H1 (cell line): ENCODE data around the gene DIP2C. TPM values are rescaled to one million over a fixed set of nuclear protein-coding genes. Genes with fewer than 3 reads are reported as not detected.

Experiments
- CTCF ChIA-PET: fragments of 300-600 bp; sonication (Branson Sonifier 250); formaldehyde crosslinking; loops from one replicate; lab custom pipeline; 2021; ENCODE audit not compliant: partially characterized antibody; lab: Charles Lee
- POLR2A ChIA-PET: fragments of 300-600 bp; sonication (Branson Sonifier 250); formaldehyde crosslinking; loops from one replicate; lab custom pipeline; 2021; ENCODE audit warnings: inconsistent platforms; ENCODE audit not compliant: partially characterized antibody; lab: Charles Lee
- DNase-seq, 2 experiments: peaks; one replicate each; pipeline versions ENCODE4 v3.0.0 to v3.0.0-alpha.2; 2010 to 2022; ENCODE audit warnings: low spot score in 2 of 2, low read depth in 1 of 2, mixed read lengths in 1 of 2
- FAIRE-seq: peaks from 2 replicates; lab custom pipeline; 2011; peaks lifted over from hg19 to GRCh38; lab: Jason Lieb, UNC
- H2AFZ ChIP-seq: 2 replicates; pipeline ENCODE4 v1.8.1; 2012; ENCODE audit warnings: low read length, inconsistent platforms
- H2AK5ac ChIP-seq: 2 replicates; pipeline ENCODE4 v1.6.1; 2013; ENCODE audit warnings: low read depth, low read length
- H2BK120ac ChIP-seq: replicated peaks from 2 replicates; pipeline ENCODE3; 2013; ENCODE audit warnings: low read depth, low read length, inconsistent platforms
- H2BK12ac ChIP-seq: 2 replicates; pipeline ENCODE4 v1.6.1; 2013; ENCODE audit warnings: low read depth, low read length
- H2BK15ac ChIP-seq: 2 replicates; pipeline ENCODE4 v1.6.1; 2013; ENCODE audit warnings: low read length
- H2BK20ac ChIP-seq: 2 replicates; pipeline ENCODE4 v1.6.1; 2013; ENCODE audit warnings: low read length
- H2BK5ac ChIP-seq: 2 replicates; pipeline ENCODE4 v1.6.1; 2013; ENCODE audit warnings: low read depth, low read length
- H3K14ac ChIP-seq: 2 replicates; pipeline ENCODE4 v1.6.1; 2013; ENCODE audit warnings: inconsistent platforms; ENCODE audit not compliant: insufficient read length
- H3K18ac ChIP-seq: 2 replicates; pipeline ENCODE4 v1.6.1; 2013; ENCODE audit warnings: low read length; ENCODE audit errors: extremely low read depth
- H3K23ac ChIP-seq: 2 replicates; pipeline ENCODE4 v1.6.1; 2013; ENCODE audit warnings: inconsistent platforms; ENCODE audit not compliant: insufficient read length
- H3K23me2 ChIP-seq: 2 replicates; pipeline ENCODE4 v1.6.1; 2013; ENCODE audit warnings: low read depth, low read length
- H3K27ac ChIP-seq: 2 replicates; pipeline ENCODE4 v1.6.1; 2011; ENCODE audit warnings: low read depth, low read length, inconsistent platforms
- H3K27me3 ChIP-seq, 4 experiments: replicated peaks in 1 of 4; 1 replicate in 1 of 4; 2 replicates in 3 of 4; pipeline versions ENCODE4 v1.6.1 to v1.8.1; 2011 to 2013; ENCODE audit warnings: low read length in 3 of 4, mild to moderate bottlenecking in 3 of 4, inconsistent platforms in 2 of 4, mixed read lengths in 2 of 4, moderate library complexity in 1 of 4; ENCODE audit not compliant: control insufficient read depth in 3 of 4, insufficient read depth in 3 of 4; ENCODE audit errors: extremely low read depth in 1 of 4
- H3K36me3 ChIP-seq, 4 experiments: 2 replicates each; pipeline versions ENCODE4 v1.6.1 to v1.8.1; 2011 to 2013; ENCODE audit warnings: mild to moderate bottlenecking in 4 of 4, low read length in 3 of 4, moderate library complexity in 2 of 4, control low read depth in 1 of 4, inconsistent platforms in 1 of 4; ENCODE audit not compliant: insufficient read depth in 4 of 4, control insufficient read depth in 2 of 4
- H3K4ac ChIP-seq: replicated peaks from 2 replicates; pipeline ENCODE3; 2013; ENCODE audit warnings: low read length, low read depth, mixed read lengths, inconsistent platforms; ENCODE audit not compliant: insufficient read length
- H3K4me1 ChIP-seq, 4 experiments: replicated peaks in 1 of 4; 1 replicate in 1 of 4; 2 replicates in 3 of 4; pipeline versions ENCODE4 v1.6.1 to v1.8.1; 2011 to 2013; ENCODE audit warnings: low read length in 3 of 4, inconsistent platforms in 2 of 4, mixed read lengths in 1 of 4; ENCODE audit not compliant: insufficient read depth in 4 of 4, control insufficient read depth in 3 of 4
- H3K4me2 ChIP-seq, 2 experiments: 2 replicates each; pipeline versions ENCODE4 v1.6.1 to v1.8.1; 2011 to 2013; ENCODE audit warnings: low read depth in 2 of 2, low read length in 2 of 2, control low read depth in 1 of 2, inconsistent platforms in 1 of 2, mild to moderate bottlenecking in 1 of 2; ENCODE audit not compliant: insufficient read depth in 1 of 2
- H3K4me3 ChIP-seq, 4 experiments: fragments of 200-600, 300-600 bp in 1 of 4; sonication (generic), shearing (Covaris generic), sonication (Bioruptor Twin) in 1 of 4; 2 replicates each; pipeline versions ENCODE4 v1.5.1 to v1.8.1; 2011 to 2016; ENCODE audit warnings: low read length in 4 of 4, low read depth in 3 of 4, control low read depth in 2 of 4, inconsistent platforms in 2 of 4, mild to moderate bottlenecking in 2 of 4, mixed read lengths in 1 of 4, moderate library complexity in 1 of 4; ENCODE audit not compliant: insufficient read depth in 2 of 4; ENCODE audit errors: extremely low read depth in 1 of 4
- H3K56ac ChIP-seq: replicated peaks from 2 replicates; pipeline ENCODE3; 2013; ENCODE audit warnings: low read depth, mild to moderate bottlenecking, mixed read lengths, low read length, inconsistent platforms; ENCODE audit not compliant: insufficient read length
- H3K79me1 ChIP-seq: 2 replicates; pipeline ENCODE4 v1.6.1; 2013; ENCODE audit warnings: low read depth, low read length, control low read depth
- H3K79me2 ChIP-seq, 2 experiments: 2 replicates each; pipeline versions ENCODE4 v1.6.1 to v1.8.1; 2012 to 2013; ENCODE audit warnings: low read length in 2 of 2, mild to moderate bottlenecking in 2 of 2, inconsistent platforms in 1 of 2; ENCODE audit not compliant: insufficient read depth in 2 of 2, control insufficient read depth in 1 of 2
- H3K9ac ChIP-seq, 4 experiments: replicated peaks in 1 of 4; 1 replicate in 1 of 4; 2 replicates in 3 of 4; pipeline versions ENCODE4 v1.6.1 to v1.8.1; 2011 to 2013; ENCODE audit warnings: low read depth in 3 of 4, low read length in 3 of 4, control low read depth in 2 of 4, mild to moderate bottlenecking in 2 of 4, moderate library complexity in 2 of 4, inconsistent platforms in 1 of 4; ENCODE audit errors: extremely low read depth in 1 of 4
- H3K9me3 ChIP-seq, 2 experiments: 2 replicates each; pipeline versions ENCODE4 v1.6.1 to v1.8.1; 2012 to 2013; ENCODE audit warnings: mild to moderate bottlenecking in 2 of 2, moderate library complexity in 2 of 2, control low read depth in 1 of 2, inconsistent platforms in 1 of 2, low read depth in 1 of 2, low read length in 1 of 2, mixed read lengths in 1 of 2; ENCODE audit not compliant: insufficient read depth in 2 of 2
- H4K20me1 ChIP-seq, 2 experiments: replicated peaks in 1 of 2; 2 replicates each; pipeline versions ENCODE3 to v1.8.1; 2011 to 2013; ENCODE audit warnings: inconsistent platforms in 2 of 2, low read length in 2 of 2, mild to moderate bottlenecking in 1 of 2; ENCODE audit not compliant: insufficient read depth in 2 of 2, control insufficient read depth in 1 of 2
- H4K5ac ChIP-seq: 2 replicates; pipeline ENCODE4 v1.6.1; 2013; ENCODE audit warnings: low read length, low read depth, mixed read lengths, inconsistent platforms; ENCODE audit not compliant: insufficient read length
- H4K8ac ChIP-seq: 2 replicates; pipeline ENCODE4 v1.8.0; 2013; ENCODE audit warnings: mild to moderate bottlenecking, moderate library complexity, low read length, inconsistent platforms; ENCODE audit not compliant: insufficient read depth; ENCODE audit errors: extremely low read depth
- H4K91ac ChIP-seq: replicated peaks from 2 replicates; pipeline ENCODE3; 2013; ENCODE audit warnings: low read length, mixed read lengths, inconsistent platforms; ENCODE audit not compliant: insufficient read length
- BCL11A ChIP-seq, 2 experiments: IDR thresholded peaks; one replicate each; pipeline ENCODE4 v1.6.1; 2011; ENCODE audit warnings: low read depth in 2 of 2, low read length in 2 of 2, mild to moderate bottlenecking in 2 of 2
- CBX5 ChIP-seq: fragments of 300-800, 300-1000 bp; sonication (generic); IDR thresholded peaks from 2 replicates; pipeline ENCODE4 v1.7.1; 2016; ENCODE audit warnings: antibody characterized with exemption, low read length, low read depth
- CHD1 ChIP-seq: IDR thresholded peaks from 2 replicates; pipeline ENCODE4 v1.6.1; 2012; ENCODE audit warnings: low read depth, low read length, improper control_type of control experiment
- EZH2 ChIP-seq: fragments of 200-600 bp; sonication (generic); IDR thresholded peaks from 2 replicates; pipeline ENCODE4 v1.7.1; 2012; ENCODE audit warnings: low read depth, mild to moderate bottlenecking, moderate library complexity, low read length, inconsistent platforms; ENCODE audit not compliant: severe bottlenecking
- HDAC2 ChIP-seq, 2 experiments: fragments of 300-600 bp in 1 of 2; sonication (generic) in 1 of 2; IDR thresholded peaks; 2 replicates each; pipeline ENCODE4 v1.6.1; 2011 to 2012; ENCODE audit warnings: low read depth in 2 of 2, low read length in 2 of 2, mild to moderate bottlenecking in 2 of 2, moderate library complexity in 2 of 2, borderline replicate concordance in 1 of 2, inconsistent platforms in 1 of 2
- JUN ChIP-seq: IDR thresholded peaks from 2 replicates; pipeline ENCODE4 v1.6.1; 2011; ENCODE audit warnings: low read depth, mild to moderate bottlenecking, improper control_type of control experiment, low read length
- MAFK ChIP-seq: IDR thresholded peaks from 2 replicates; pipeline ENCODE4 v1.6.1; 2012; ENCODE audit warnings: low read depth, mild to moderate bottlenecking, improper control_type of control experiment, low read length
- RXRA ChIP-seq: IDR thresholded peaks from 2 replicates; pipeline ENCODE4 v1.6.1; 2011; ENCODE audit warnings: low read depth, mild to moderate bottlenecking, low read length, moderate library complexity; ENCODE audit not compliant: insufficient read depth
- SP1 ChIP-seq: IDR thresholded peaks from 2 replicates; pipeline ENCODE4 v1.6.1; 2011; ENCODE audit warnings: low read depth, low read length
- SRF ChIP-seq: IDR thresholded peaks from 2 replicates; pipeline ENCODE4 v1.6.1; 2011; ENCODE audit warnings: mild to moderate bottlenecking, low read depth, low read length, moderate library complexity
- WGBS, 2 experiments: shearing (Covaris generic) in 1 of 2; methylation state at CpG; one replicate each; pipeline versions ENCODE4 v1.1.6 to v1.1.7; 2013 to 2015; ENCODE audit warnings: low lambda C conversion rate in 2 of 2, mixed read lengths in 2 of 2, inconsistent platforms in 1 of 2, low coverage in 1 of 2, missing lambda C conversion rate in 1 of 2; ENCODE audit not compliant: insufficient replicate concordance in 2 of 2, insufficient coverage in 1 of 2, insufficient read length in 1 of 2; ENCODE audit errors: extremely low coverage in 1 of 2, missing lambda C conversion rate in 1 of 2; 5-methylcytosine and 5-hydroxymethylcytosine counted together
- polyA plus RNA-seq, 7 experiments: library from polyadenylated mRNA; depleted of rRNA in 3 of 7; stranded (reverse) in 5 of 7; unstranded in 2 of 7; fragments of >200 nt in 5 of 7; fragments of 200-250 nt in 2 of 7; gene quantifications; 1 replicate in 5 of 7; 2 replicates in 1 of 7; 4 replicates in 1 of 7; pipeline versions ENCODE4 v1.2.1 to v1.2.3, GENCODE V29; 2011 to 2013; ENCODE audit warnings: missing spikeins in 2 of 7, mixed read lengths in 2 of 7
- total RNA-seq: library from RNA; stranded (reverse); fragmentation: NEBNext Ultra II Directional; extraction: Animal tissue kit (Norgen Biotek cat#: 25700); gene quantifications from 2 replicates; pipeline ENCODE4 v1.2.1, GENCODE V29; 2021

DIP2C gene
- total and polyA plus RNA-seq, 2 of the 8 experiments (the other 6 are each of a cell fraction or from before 2014, with no cell fraction given) = 3.8 to 9.3 TPM

DNA sequence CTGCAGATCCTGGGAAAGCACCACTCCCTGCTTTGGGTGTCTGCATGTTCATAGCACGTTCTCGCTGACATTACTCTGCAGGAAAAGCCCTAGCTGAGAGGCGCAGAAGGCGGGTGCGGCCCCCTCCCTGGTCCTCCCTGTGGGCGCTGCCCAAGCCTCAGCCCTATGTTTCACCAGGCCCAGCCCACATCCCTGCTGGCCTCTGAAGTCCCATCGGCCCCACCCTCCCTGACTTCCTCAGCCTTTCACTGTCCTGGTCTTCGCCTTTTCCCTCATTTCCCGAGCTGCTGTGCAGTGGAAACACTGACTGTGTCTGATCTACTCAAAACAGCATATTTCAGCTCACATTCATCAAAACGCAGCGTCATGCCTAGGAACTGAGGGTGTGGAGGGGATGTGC lies 36.3 kb upstream of the DIP2C start:
- FAIRE-seq = no peak

More for the DNA sequence above, 36.3 kb upstream of the DIP2C start:
- Histone ChIP-seq H3K4me1 (peaks cover 0 to 4% (median 0%) of the 10 kb centered on the region in 4 experiments; a peak in 2 of 7 replicates), H3K4ac (no peak overlapping the region), H4K91ac (no peak overlapping the region), H3K79me2 (no peaks in the 10 kb centered on the region), H2AFZ (no peak overlapping the region), H3K36me3 (no peaks in the 10 kb centered on the region), H3K27me3 (no peaks in the 10 kb centered on the region), H2BK120ac (no peak overlapping the region), H2BK12ac (no peak overlapping the region), H3K9me3 (no peaks in the 10 kb centered on the region), H3K56ac (no peak overlapping the region), H3K4me3 (no peak overlapping the region), H2BK15ac (no peak overlapping the region), H3K27ac (no peak overlapping the region), H2BK20ac (no peak overlapping the region), H4K8ac (peak overlapping the region; percentile 45; the same call in 1 of the 2 replicates), H2BK5ac (no peak overlapping the region), H3K14ac (no peak overlapping the region), H3K9ac (no peak overlapping the region), H3K4me2 (no peak overlapping the region), H2AK5ac (no peak overlapping the region), H3K23me2 (no peaks in the 10 kb centered on the region), H4K20me1 (peaks cover 0 to 2% of the 10 kb centered on the region in 2 experiments), H3K23ac (no peak overlapping the region), H4K5ac (no peak overlapping the region), H3K18ac (no peak overlapping the region), H3K79me1 (no peaks in the 10 kb centered on the region)
- TF ChIP-seq RXRA = no peak
- TF ChIP-seq MAFK = no peak
- no peak for TF ChIP-seq HDAC2 (IDR thresholded peaks at IDR 0.05; ENCODE audit: borderline replicate concordance in 1 of 2, low read depth in 2 of 2, low read length in 2 of 2)
- TF ChIP-seq SP1 = no peak
- TF ChIP-seq JUN = no peak
- no peak for TF ChIP-seq BCL11A (IDR thresholded peaks at IDR 0.05; ENCODE audit: low read depth in 2 of 2, low read length in 2 of 2)
- TF ChIP-seq CBX5 = no peak
- TF ChIP-seq CHD1 = no peak
- TF ChIP-seq SRF = no peak
- TF ChIP-seq EZH2 = no peak
- POLR2A ChIA-PET = interaction anchor here (0.6 kb wide), 1 partner anchor 243 kb away, joined by 3 read pairs; no protein-coding TSS in a partner anchor
- no peak for DNase-seq
- CTCF ChIA-PET = interaction anchor here (0.6 kb wide), 1 partner anchor 59 kb away, joined by 3 read pairs; no protein-coding TSS in a partner anchor
- 80% methylated on average over 10 of the region's 11 CpGs; no CpG with 5 or more reads in 1 of the 2 experiments for WGBS, 2 experiments
